ENCODE measurements around the gene H2BK1. TPM values are rescaled to one million over a fixed set of nuclear protein-coding genes. Genes with fewer than 3 reads are reported as not detected.
A peak's percentile ranks its signal among the peaks of the same experiment; 100 is the strongest.

The H2BK1 gene
- total RNA-seq, 1 donor from 2014 or later = not detected

- TF ChIP-seq CTCF (IDR thresholded peaks at IDR 0.05; ENCODE audit: insufficient read depth, low read length, severe bottlenecking) = no peak
- Histone ChIP-seq H3K36me3 (ENCODE audit: control insufficient read depth, insufficient read depth, low read length) (peaks cover 21% of the 10 kb centered on the region), H3K4me3 (ENCODE audit: low read depth, low read length) (peak overlapping the region; percentile 64), H3K27me3 (ENCODE audit: control insufficient read depth, insufficient read depth, low read length) (no peaks in the 10 kb centered on the region)
- FAIRE-seq = no peak
- no peak for DNase-seq (ENCODE audit: low read depth)
Observed at GRCh38 chr7:151226560-151226874, 16.2 kb upstream of the H2BK1 start.

GRCh38 chr7:151225948-151226510 is 15.7 kb upstream of the H2BK1 start:
- Histone ChIP-seq H3K4me3 (ENCODE audit: low read depth, low read length) (peak overlapping the region; percentile 64), H3K27me3 (ENCODE audit: control insufficient read depth, insufficient read depth, low read length) (no peaks in the 10 kb centered on the region), H3K36me3 (ENCODE audit: control insufficient read depth, insufficient read depth, low read length) (peaks cover 23% of the 10 kb centered on the region)
- peak; percentile 40 for FAIRE-seq
- DNase-seq (ENCODE audit: low read depth) = peak; percentile 18
- TF ChIP-seq CTCF (IDR thresholded peaks at IDR 0.05; ENCODE audit: insufficient read depth, low read length, severe bottlenecking) = no peak

- peaks cover 33% of the 10 kb centered on the region for H3K36me3 ChIP-seq (ENCODE audit: control insufficient read depth, insufficient read depth, low read length)
- FAIRE-seq = no peak
Observed at GRCh38 chr7:151223728-151224127, 13.4 kb upstream of the H2BK1 start.

GRCh38 chr7:151218170-151218569 is 7.9 kb upstream of the H2BK1 start:
- DNase-seq (ENCODE audit: low read depth) (no peak), FAIRE-seq (no peak)
- no peaks in the 10 kb centered on the region for H3K27me3 ChIP-seq (ENCODE audit: control insufficient read depth, insufficient read depth, low read length)
- TF ChIP-seq CTCF (IDR thresholded peaks at IDR 0.05; ENCODE audit: insufficient read depth, low read length, severe bottlenecking) = no peak
- H3K4me3 ChIP-seq (ENCODE audit: low read depth, low read length) = no peak overlapping the region
- H3K36me3 ChIP-seq (ENCODE audit: control insufficient read depth, insufficient read depth, low read length) = peaks cover 38% of the 10 kb centered on the region

More at GRCh38 chr7:151223728-151224127, 13.4 kb upstream of the H2BK1 start:
- H3K27me3 ChIP-seq (ENCODE audit: control insufficient read depth, insufficient read depth, low read length) = no peaks in the 10 kb centered on the region
- no peak overlapping the region for H3K4me3 ChIP-seq (ENCODE audit: low read depth, low read length)
- TF ChIP-seq CTCF (IDR thresholded peaks at IDR 0.05; ENCODE audit: insufficient read depth, low read length, severe bottlenecking) = no peak
- DNase-seq (ENCODE audit: low read depth) = no peak

GRCh38 chr7:151215396-151215795 is 5.1 kb upstream of the H2BK1 start:
- Histone ChIP-seq H3K36me3 (ENCODE audit: control insufficient read depth, insufficient read depth, low read length) (peaks cover 24% of the 10 kb centered on the region), H3K4me3 (ENCODE audit: low read depth, low read length) (no peak overlapping the region), H3K27me3 (ENCODE audit: control insufficient read depth, insufficient read depth, low read length) (no peaks in the 10 kb centered on the region)
- no peak for DNase-seq (ENCODE audit: low read depth)
- no peak for TF ChIP-seq CTCF (IDR thresholded peaks at IDR 0.05; ENCODE audit: insufficient read depth, low read length, severe bottlenecking)
- FAIRE-seq = no peak

GRCh38 chr7:151213826-151214225 is 3.5 kb upstream of the H2BK1 start:
- peaks cover 19% of the 10 kb centered on the region for H3K36me3 ChIP-seq (ENCODE audit: control insufficient read depth, insufficient read depth, low read length)
- H3K27me3 ChIP-seq (ENCODE audit: control insufficient read depth, insufficient read depth, low read length) = no peaks in the 10 kb centered on the region
- DNase-seq (ENCODE audit: low read depth) (no peak), FAIRE-seq (no peak)
- no peak for TF ChIP-seq CTCF (IDR thresholded peaks at IDR 0.05; ENCODE audit: insufficient read depth, low read length, severe bottlenecking)
- H3K4me3 ChIP-seq (ENCODE audit: low read depth, low read length) = no peak overlapping the region
